BLaER1 treated with 17β-estradiol and CSF1 and Interleukin-3, amounts not matched to agents 10 nM and 100 nM (cell line): Measurements from ENCODE around the gene CTIF.

Experiments used
- H3K27ac ChIP-seq, 11 experiments: shearing (Covaris generic); formaldehyde crosslinking; 2 replicates each; pipeline ENCODE4 v1.8.1; 2022
- H3K27me3 ChIP-seq, 11 experiments: shearing (Covaris generic); formaldehyde crosslinking; 2 replicates each; pipeline ENCODE4 v1.8.1; 2022
- H3K36me3 ChIP-seq, 11 experiments: shearing (Covaris generic); formaldehyde crosslinking; 2 replicates each; pipeline ENCODE4 v1.8.1; 2022
- H3K4me1 ChIP-seq, 10 experiments: shearing (Covaris generic); formaldehyde crosslinking; 2 replicates each; pipeline ENCODE4 v1.8.1; 2022
- H3K4me2 ChIP-seq, 11 experiments: shearing (Covaris generic); formaldehyde crosslinking; 2 replicates each; pipeline ENCODE4 v1.8.1; 2022
- H3K4me3 ChIP-seq, 10 experiments: shearing (Covaris generic); formaldehyde crosslinking; 2 replicates each; pipeline ENCODE4 v1.8.1; 2022
- H3K9ac ChIP-seq, 11 experiments: shearing (Covaris generic); formaldehyde crosslinking; 2 replicates each; pipeline ENCODE4 v1.8.1; 2022
- H3K9me3 ChIP-seq, 11 experiments: shearing (Covaris generic); formaldehyde crosslinking; replicated peaks in 1 of 11; 2 replicates each; pipeline ENCODE4 v1.8.1; 2022
- H4K20me1 ChIP-seq, 11 experiments: shearing (Covaris generic); formaldehyde crosslinking; 2 replicates each; pipeline ENCODE4 v1.8.1; 2022
- Cebpa-rat ChIP-seq, 11 experiments: shearing (Covaris generic); IDR thresholded peaks; 2 replicates each; pipeline ENCODE4 v1.8.1; 2022

Gene CTIF

DNA sequence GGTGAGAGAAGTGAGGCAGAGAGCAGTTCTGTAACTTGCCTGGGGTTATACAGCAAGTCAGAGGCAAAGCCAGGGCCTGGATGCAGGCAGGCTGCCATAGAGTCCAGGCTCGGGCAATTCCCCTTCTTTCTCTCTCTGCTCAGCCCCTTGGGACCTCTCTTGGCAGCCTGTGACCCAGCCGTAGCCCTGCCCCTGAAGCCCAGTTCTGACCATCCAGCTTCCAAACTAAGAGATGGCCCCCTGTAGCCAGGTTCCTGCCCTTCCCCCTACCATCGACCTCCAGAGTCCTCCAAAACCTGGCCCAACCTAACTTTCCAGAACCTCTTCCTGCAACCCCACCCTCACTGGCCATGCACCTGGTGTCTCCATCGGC is 201.2 kb downstream of the CTIF start:
- H3K27ac ChIP-seq: no peak overlapping the region
- H3K27me3 ChIP-seq: no peaks in the 10 kb centered on the region
- no peak overlapping the region for H3K4me3 ChIP-seq
- peaks cover 0 to 26% (median 0%) of the 10 kb centered on the region in 11 experiments; a peak in 6 of 22 replicates for H4K20me1 ChIP-seq
- H3K9me3 ChIP-seq: no peaks in the 10 kb centered on the region
- H3K4me1 ChIP-seq: peaks cover 5 to 15% (median 7%) of the 10 kb centered on the region in 10 experiments; a peak in 16 of 20 replicates
- no peak for TF ChIP-seq Cebpa-rat (IDR thresholded peaks at IDR 0.05)
- H3K4me2 ChIP-seq: no peak overlapping the region
- no peak overlapping the region for H3K9ac ChIP-seq
- H3K36me3 ChIP-seq: peaks cover 0 to 11% (median 0%) of the 10 kb centered on the region in 11 experiments; a peak in 1 of 22 replicates

DNA sequence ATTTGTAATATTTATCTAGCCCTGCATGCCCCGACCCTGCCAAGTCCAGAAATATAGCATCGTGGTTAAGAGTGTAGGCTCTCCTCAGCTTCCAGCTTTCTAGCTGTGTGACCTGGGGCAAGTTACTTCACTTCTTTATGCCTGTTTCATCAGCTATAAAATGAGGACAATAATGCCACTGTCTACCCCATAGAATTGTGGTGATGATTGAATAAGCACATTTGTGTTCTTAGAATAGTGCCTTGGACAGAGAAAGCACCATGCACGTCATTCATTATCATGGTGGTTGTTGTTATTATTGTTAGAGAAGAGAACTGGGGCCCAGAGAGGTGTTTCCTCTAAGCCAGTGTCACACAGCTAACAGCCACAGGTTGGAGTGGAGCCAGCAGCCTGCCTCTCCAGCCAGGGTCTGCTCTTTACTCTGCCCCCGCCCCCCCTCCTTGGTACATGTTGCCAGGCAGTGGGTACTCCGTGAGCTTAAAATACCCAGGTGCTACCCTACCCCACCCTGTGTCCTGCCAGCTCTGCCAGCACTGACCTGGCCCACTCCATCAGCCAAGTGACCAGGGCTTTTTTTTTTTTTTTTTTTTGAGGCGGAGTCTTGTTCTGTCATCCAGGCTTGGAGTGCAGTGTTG is 202.1 kb downstream of the CTIF start:
- no peak overlapping the region for H3K4me3 ChIP-seq
- no peaks in the 10 kb centered on the region for H3K27me3 ChIP-seq
- H3K36me3 ChIP-seq: peaks cover 0 to 11% (median 0%) of the 10 kb centered on the region in 11 experiments; a peak in 1 of 22 replicates
- H3K9ac ChIP-seq: no peak overlapping the region
- peaks cover 0 to 6% (median 0%) of the 10 kb centered on the region in 10 experiments; a peak in 1 of 20 replicates for H3K4me1 ChIP-seq
- no peaks in the 10 kb centered on the region for H3K9me3 ChIP-seq
- H3K27ac ChIP-seq: no peak overlapping the region
- no peak for TF ChIP-seq Cebpa-rat (IDR thresholded peaks at IDR 0.05)
- peaks cover 0 to 18% (median 0%) of the 10 kb centered on the region in 11 experiments; a peak in 4 of 22 replicates for H4K20me1 ChIP-seq
- no peak overlapping the region for H3K4me2 ChIP-seq

DNA sequence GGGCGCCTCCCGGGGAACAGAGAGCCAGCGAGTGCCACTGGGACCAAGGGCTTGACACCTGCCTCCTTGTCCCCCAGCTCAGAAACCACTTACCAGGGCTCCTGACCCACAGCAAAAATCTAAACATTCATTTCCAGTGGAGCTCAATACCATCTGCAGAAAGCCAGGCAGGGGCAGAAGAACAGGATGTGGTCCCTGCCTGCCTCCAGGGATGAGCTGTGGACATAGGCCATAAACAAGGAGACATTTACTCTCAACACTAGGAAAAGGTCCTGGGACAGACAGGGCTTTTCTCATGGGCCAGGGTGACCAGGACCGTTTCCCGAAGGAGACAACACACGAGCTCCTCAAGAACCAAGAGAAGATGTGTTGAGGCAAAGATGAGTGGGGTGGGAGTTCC is 203.0 kb downstream of the CTIF start:
- Histone ChIP-seq H3K4me2 (no peak overlapping the region), H3K4me1 (peaks cover 0 to 6% (median 0%) of the 10 kb centered on the region in 10 experiments; a peak in 1 of 20 replicates), H3K4me3 (no peak overlapping the region), H3K9me3 (no peaks in the 10 kb centered on the region), H3K36me3 (peaks cover 0 to 11% (median 0%) of the 10 kb centered on the region in 11 experiments; a peak in 1 of 22 replicates), H3K9ac (no peak overlapping the region), H3K27ac (no peak overlapping the region), H3K27me3 (no peaks in the 10 kb centered on the region), H4K20me1 (peaks cover 0 to 9% (median 0%) of the 10 kb centered on the region in 11 experiments; a peak in 4 of 22 replicates)
- no peak for TF ChIP-seq Cebpa-rat (IDR thresholded peaks at IDR 0.05)

DNA sequence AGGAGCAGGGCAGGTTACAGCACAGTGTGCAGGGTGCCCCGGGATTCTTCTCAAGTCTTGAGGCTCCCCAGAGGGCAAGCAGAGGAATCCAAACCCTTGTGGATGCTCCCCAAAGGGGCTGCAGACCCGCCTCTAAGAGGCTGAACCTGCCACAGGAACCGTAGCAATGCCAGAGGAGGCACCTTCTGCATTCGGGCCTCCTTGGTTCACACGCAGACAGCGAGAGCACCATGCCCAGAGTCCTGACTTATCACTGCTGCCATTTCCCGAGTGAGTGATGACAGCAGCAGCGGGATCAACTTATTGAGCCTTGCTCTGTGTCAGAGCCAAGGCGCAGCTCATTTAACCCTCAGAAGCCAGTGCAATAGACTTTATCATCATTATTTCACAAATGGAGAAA is 203.5 kb downstream of the CTIF start:
- Histone ChIP-seq H3K27me3 (no peaks in the 10 kb centered on the region), H3K4me1 (0 out of 20 replicates have a peak, but pooled peaks cover 0 to 6% (median 0%) of the 10 kb centered on the region in 10 experiments), H4K20me1 (peaks cover 0 to 7% (median 0%) of the 10 kb centered on the region in 11 experiments; a peak in 3 of 22 replicates), H3K9me3 (no peaks in the 10 kb centered on the region), H3K4me3 (no peak overlapping the region), H3K27ac (no peak overlapping the region), H3K9ac (no peak overlapping the region), H3K4me2 (no peak overlapping the region), H3K36me3 (peaks cover 0 to 11% (median 0%) of the 10 kb centered on the region in 11 experiments; a peak in 1 of 22 replicates)
- no peak for TF ChIP-seq Cebpa-rat (IDR thresholded peaks at IDR 0.05)

DNA sequence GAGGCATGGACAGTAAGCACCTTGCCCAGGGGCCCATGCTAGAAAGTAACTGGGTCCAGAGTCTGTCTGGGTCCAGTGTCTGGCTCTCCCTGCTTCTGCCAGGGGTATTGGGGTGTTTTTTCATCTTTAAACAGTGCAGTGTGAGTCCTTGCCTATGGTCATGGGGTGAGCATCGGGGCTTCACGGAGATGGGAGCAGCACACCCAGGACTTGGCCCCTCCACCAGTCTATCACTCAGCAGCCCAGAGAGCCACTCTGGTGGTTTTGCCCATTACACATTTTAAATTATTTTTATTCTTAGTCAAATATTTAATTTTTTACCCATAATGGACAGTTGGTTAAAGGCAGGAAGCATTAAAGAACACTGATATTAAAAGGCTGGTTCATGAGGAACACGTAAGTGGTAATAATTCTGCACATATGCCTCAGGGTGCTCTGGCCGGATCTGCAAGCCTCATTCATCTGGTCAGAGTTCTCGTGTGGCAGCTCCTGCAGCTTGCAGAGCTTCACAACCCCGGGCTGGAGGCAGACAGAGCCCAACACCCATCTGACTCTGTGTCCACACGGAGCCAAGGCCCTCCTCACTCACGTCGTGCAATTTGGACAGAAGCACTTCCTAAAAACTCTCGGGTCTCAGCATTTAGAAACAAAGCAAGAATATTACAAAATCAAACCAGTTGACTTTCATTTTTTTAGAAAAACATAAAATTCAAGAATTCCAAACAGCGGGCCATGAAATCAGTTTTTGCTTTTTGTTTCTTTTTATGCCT is 204.1 kb downstream of the CTIF start:
- H3K9ac ChIP-seq: no peak overlapping the region
- no peak overlapping the region for H3K4me2 ChIP-seq
- peaks cover 0 to 7% (median 0%) of the 10 kb centered on the region in 11 experiments; a peak in 2 of 22 replicates for H4K20me1 ChIP-seq
- no peak overlapping the region for H3K4me3 ChIP-seq
- no peak for TF ChIP-seq Cebpa-rat (IDR thresholded peaks at IDR 0.05)
- H3K27ac ChIP-seq: no peak overlapping the region
- 0 out of 20 replicates have a peak, but pooled peaks cover 0 to 6% (median 0%) of the 10 kb centered on the region in 10 experiments for H3K4me1 ChIP-seq
- H3K27me3 ChIP-seq: no peaks in the 10 kb centered on the region
- no peaks in the 10 kb centered on the region for H3K9me3 ChIP-seq
- peaks cover 0 to 11% (median 0%) of the 10 kb centered on the region in 11 experiments; a peak in 1 of 22 replicates for H3K36me3 ChIP-seq

DNA sequence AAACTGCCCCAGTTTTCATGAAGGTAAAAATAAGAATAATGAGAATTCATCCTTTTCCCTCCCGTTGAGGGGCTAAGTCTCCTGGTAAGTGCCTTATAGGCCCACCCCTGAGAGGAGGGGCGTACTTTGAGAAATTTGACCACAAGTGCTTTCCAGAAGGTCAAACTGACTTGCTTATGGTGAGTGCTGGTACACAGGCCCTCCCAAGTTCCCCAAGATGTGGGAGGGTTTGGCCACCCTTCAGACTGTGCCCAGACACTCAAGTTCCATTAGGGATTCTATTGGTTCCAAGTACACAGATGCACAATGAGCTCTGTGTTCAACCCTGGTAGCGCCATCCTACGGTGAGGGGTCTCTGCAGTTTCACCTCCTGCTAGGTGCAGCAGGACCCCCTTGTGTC is 205.1 kb downstream of the CTIF start:
- no peak for TF ChIP-seq Cebpa-rat (IDR thresholded peaks at IDR 0.05)
- H3K36me3 ChIP-seq: peaks cover 0 to 11% (median 0%) of the 10 kb centered on the region in 11 experiments; a peak in 1 of 22 replicates
- no peaks in the 10 kb centered on the region for H3K9me3 ChIP-seq
- H4K20me1 ChIP-seq: no peaks in the 10 kb centered on the region; a peak in 2 of 22 replicates
- H3K27ac ChIP-seq: no peak overlapping the region
- H3K4me1 ChIP-seq: 0 out of 20 replicates have a peak, but pooled peaks cover 0 to 6% (median 0%) of the 10 kb centered on the region in 10 experiments
- no peaks in the 10 kb centered on the region for H3K27me3 ChIP-seq
- H3K9ac ChIP-seq: no peak overlapping the region
- H3K4me2 ChIP-seq: no peak overlapping the region
- no peak overlapping the region for H3K4me3 ChIP-seq

DNA sequence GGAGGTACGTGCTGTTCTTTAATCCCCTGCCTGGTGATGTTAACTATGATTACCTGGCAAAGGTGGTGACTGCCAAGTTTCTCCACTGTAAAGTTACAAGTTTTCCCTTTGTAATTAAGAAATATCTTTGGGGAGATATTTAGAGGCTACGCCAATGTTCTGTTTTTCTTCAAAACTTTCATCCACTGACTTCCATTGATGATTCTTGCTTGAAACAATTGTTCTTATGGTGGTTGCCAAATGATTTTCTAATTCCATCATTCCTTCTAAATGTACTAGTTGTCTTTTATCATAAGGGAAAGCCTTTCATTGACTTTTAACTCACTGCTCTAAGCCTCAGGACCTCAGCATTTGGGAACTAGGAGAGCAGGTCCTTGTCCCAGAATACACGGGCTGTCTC is 206.5 kb downstream of the CTIF start:
- H3K9me3 ChIP-seq: no peaks in the 10 kb centered on the region
- no peak overlapping the region for H3K4me2 ChIP-seq
- peaks cover 0 to 8% (median 0%) of the 10 kb centered on the region in 11 experiments; a peak in 7 of 22 replicates for H4K20me1 ChIP-seq
- no peaks in the 10 kb centered on the region for H3K27me3 ChIP-seq
- H3K4me1 ChIP-seq: peaks cover 7 to 15% (median 9%) of the 10 kb centered on the region in 10 experiments
- no peak overlapping the region for H3K9ac ChIP-seq
- no peak overlapping the region for H3K27ac ChIP-seq
- peaks cover 0 to 11% (median 0%) of the 10 kb centered on the region in 11 experiments; a peak in 1 of 22 replicates for H3K36me3 ChIP-seq
- no peak overlapping the region for H3K4me3 ChIP-seq
- no peak for TF ChIP-seq Cebpa-rat (IDR thresholded peaks at IDR 0.05)

DNA sequence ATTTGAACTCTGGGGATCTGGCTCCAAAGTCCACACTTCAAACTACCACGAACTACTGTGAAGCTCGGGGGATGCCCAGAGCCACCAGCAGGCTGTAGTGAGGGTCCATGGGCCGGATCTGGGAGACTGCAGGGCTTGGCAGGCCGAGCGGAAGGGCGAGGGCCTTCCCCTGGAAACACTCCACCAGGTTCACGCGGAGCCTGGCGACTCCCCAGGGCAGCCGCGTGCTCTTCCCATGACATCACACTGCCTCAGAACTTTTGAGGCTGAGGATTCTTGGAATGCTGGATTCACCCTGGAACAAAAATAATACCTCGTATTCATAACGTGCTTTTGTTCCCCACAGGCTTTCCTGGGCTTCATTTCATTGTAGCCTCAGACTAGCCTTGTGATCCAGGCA is 210.9 kb downstream of the CTIF start:
- no peak for TF ChIP-seq Cebpa-rat (IDR thresholded peaks at IDR 0.05)
- Histone ChIP-seq H3K4me2 (peak overlapping the region; percentile 44 to 82 (median 67)), H3K4me1 (peaks cover 15 to 30% (median 22%) of the 10 kb centered on the region in 10 experiments), H3K36me3 (0 out of 22 replicates have a peak, but pooled peaks cover 0 to 5% (median 0%) of the 10 kb centered on the region in 11 experiments), H4K20me1 (peaks cover 0 to 45% (median 9%) of the 10 kb centered on the region in 11 experiments; a peak in 9 of 22 replicates), H3K4me3 (no peak overlapping the region), H3K9me3 (no peaks in the 10 kb centered on the region), H3K9ac (peak overlapping the region in 1 of 11 experiments; percentile 11; a peak in 1 of 22 replicates), H3K27me3 (no peaks in the 10 kb centered on the region), H3K27ac (no peak overlapping the region)
